Mucosa of descending colon (tissue), 3 donors: ENCODE measurements around the gene PLEKHH3. TPM values are rescaled to one million over a fixed set of nuclear protein-coding genes. Genes with fewer than 3 reads are reported as not detected.
"Not testable (repeated sequence)": the region's sequence is repeated elsewhere in the genome, so short reads cannot be mapped to it uniquely, and the experiment has no call there.

Experiments used
- ATAC-seq: fragments of 200-7000 bp; cut with Tn5 transposase; one replicate; pipeline ENCODE4 v1.9.1; 2020; ENCODE audit warnings: mild to moderate bottlenecking, moderate library complexity
- DNase-seq, 3 donors: peaks; one replicate each; pipeline ENCODE4 v3.0.0-alpha.2; 2020
- H3K36me3 ChIP-seq: fragments of 200-600 bp; one replicate; pipeline ENCODE4 v1.8.0; 2021; ENCODE audit warnings: low read depth, mild to moderate bottlenecking
- H3K4me1 ChIP-seq: fragments of 200-600 bp; one replicate; pipeline ENCODE4 v1.8.0; 2021; ENCODE audit warnings: low read depth, mild to moderate bottlenecking
- H3K4me3 ChIP-seq: fragments of 200-600 bp; one replicate; pipeline ENCODE4 v1.8.0; 2021; ENCODE audit warnings: mild to moderate bottlenecking
- H3K9me3 ChIP-seq: fragments of 200-600 bp; one replicate; pipeline ENCODE4 v1.8.0; 2021; ENCODE audit warnings: mild to moderate bottlenecking
- CTCF ChIP-seq: fragments of 200-600 bp; IDR thresholded peaks from one replicate; pipeline ENCODE4 v1.8.0; 2022; ENCODE audit warnings: antibody characterized with exemption, mild to moderate bottlenecking
- intact Hi-C, 2 donors: fragments of 100-400 bp; cut with DNase I in 1 of 2; cut with micrococcal nuclease in 1 of 2; formaldehyde crosslinking; loops; one replicate each; pipeline versions ENCODE4 v1.11.0 to v1.11.1; 2022; cut with DNase I, micrococcal nuclease
- microRNA-seq: library from miRNA; unstranded; fragments of <30 nt; microRNA quantifications from one replicate; pipeline ENCODE4, GENCODE V29; 2019
- total RNA-seq, 3 donors: library from RNA; stranded (reverse); fragmentation: NEBNext Ultra II Directional in 2 of 3; extraction: Animal tissue kit (Norgen Biotek cat#: 25700) in 2 of 3; gene quantifications; one replicate each; pipeline versions ENCODE4 v1.2.1 to v1.2.4, GENCODE V29; 2021 to 2023
- donor health status: DM: no; HTN: no; CAD: no; lungs with moderate emphysema.
- donor health status: DM: no; HTN: no; CAD: no.
- donor health status: DM: no; HTN: yes; CAD: no.

The PLEKHH3 gene
- total RNA-seq, 3 donors from 2014 or later, result 4.3 to 27.5 (median 10.4) TPM

- H3K36me3 ChIP-seq, result no peaks in the 10 kb centered on the region
- intact Hi-C loops, result no loop called here
- no peaks in the 10 kb centered on the region for H3K9me3 ChIP-seq
- no peak overlapping the region for H3K4me3 ChIP-seq
- no peak for ATAC-seq
- H3K4me1 ChIP-seq, result no peaks in the 10 kb centered on the region
- no peak for TF ChIP-seq CTCF
- DNase-seq, result no peak
These were observed 53.5 kb downstream of the PLEKHH3 start for GRCh38 chr17:42623271-42623670.

GRCh38 chr17:42621987-42622386, 54.8 kb downstream of the PLEKHH3 start:
- DNase-seq, H3K4me3 ChIP-seq, H3K36me3 ChIP-seq, intact Hi-C loops, H3K4me1 ChIP-seq, H3K9me3 ChIP-seq, ATAC-seq: not testable (repeated sequence)

- peak; percentile 52 to 62 (median 54) for DNase-seq
- Histone ChIP-seq H3K4me1 (no peaks in the 10 kb centered on the region), H3K36me3 (peaks cover 5% of the 10 kb centered on the region), H3K4me3 (no peak overlapping the region), H3K9me3 (no peaks in the 10 kb centered on the region)
- peak; percentile 13 for TF ChIP-seq CTCF
- intact Hi-C loops, result no loop called here
- ATAC-seq, result peak; percentile 92
These were observed 58.2 kb downstream of the PLEKHH3 start for GRCh38 chr17:42618442-42619150.

GRCh38 chr17:42617956-42618431, 58.8 kb downstream of the PLEKHH3 start:
- no peak for TF ChIP-seq CTCF
- no peaks in the 10 kb centered on the region for H3K4me1 ChIP-seq
- H3K4me3 ChIP-seq, result no peak overlapping the region
- no peaks in the 10 kb centered on the region for H3K9me3 ChIP-seq
- ATAC-seq (no peak), DNase-seq (no peak)
- intact Hi-C loops, result no loop called here
- peaks cover 5% of the 10 kb centered on the region for H3K36me3 ChIP-seq

Small RNAs within 50 kb of the gene (microRNA-seq; reads per million reads assigned to microRNA genes)
- gene MIR6780A, result not detected

Other genes with a start within 250 kb of the PLEKHH3 start
- gene ATP6V0A1, start 218.1 kb downstream of the PLEKHH3 start, total RNA-seq, result 100 to 1,000 TPM in 1 of 3 donors, 10 to 100 TPM in 2; 88.5 to 105 (median 95.6) TPM
- gene NAGLU, start 140.8 kb downstream of the PLEKHH3 start, total RNA-seq, result 10 to 100 TPM; 28.9 to 51.8 (median 35.6) TPM
- gene HSD17B1, start 124.1 kb downstream of the PLEKHH3 start, total RNA-seq, result 1 to 10 TPM; 1.5 to 2.5 (median 1.7) TPM
- gene COASY, start 114.8 kb downstream of the PLEKHH3 start, total RNA-seq, result 10 to 100 TPM; 74.5 to 98.7 (median 87.8) TPM
- gene MLX, start 109.9 kb downstream of the PLEKHH3 start, total RNA-seq, result 100 to 1,000 TPM in 2 of 3 donors, 10 to 100 TPM in 1; 69.6 to 110 (median 103) TPM
- 1 to 10 TPM; 1.9 to 6.4 (median 3.1) TPM for gene PSMC3IP, start 99.3 kb downstream of the PLEKHH3 start, total RNA-seq
- 10 to 100 TPM; 56.4 to 72.2 (median 67.1) TPM for gene RETREG3, start 67.6 kb downstream of the PLEKHH3 start, total RNA-seq
- gene TUBG1, start 67.3 kb downstream of the PLEKHH3 start, total RNA-seq, result 10 to 100 TPM; 17.2 to 42.6 (median 40.9) TPM
- gene TUBG2, start 17.7 kb downstream of the PLEKHH3 start, total RNA-seq, result 10 to 100 TPM in 1 of 3 donors, 1 to 10 TPM in 2; 1.8 to 24.9 (median 6.1) TPM
- gene CCR10, start 4.8 kb upstream of the PLEKHH3 start, total RNA-seq, result 1 to 10 TPM in 2 of 3 donors, not detected in 1; 1.6 to 2.6 TPM
- 10 to 100 TPM in 1 of 3 donors, 1 to 10 TPM in 2; 1.4 to 37.4 (median 7.1) TPM for gene CNTNAP1, start 5.5 kb upstream of the PLEKHH3 start, total RNA-seq
- gene EZH1, start 68.0 kb upstream of the PLEKHH3 start, total RNA-seq, result 10 to 100 TPM; 23.8 to 53.7 (median 31.7) TPM
- gene RAMP2, start 84.2 kb upstream of the PLEKHH3 start, total RNA-seq, result 10 to 100 TPM in 2 of 3 donors, 1 to 10 TPM in 1; 5.7 to 17.2 (median 10.3) TPM
- 10 to 100 TPM; 45.6 to 85.6 (median 83.3) TPM for gene VPS25, start 96.5 kb upstream of the PLEKHH3 start, total RNA-seq
- gene WNK4, start 103.6 kb upstream of the PLEKHH3 start, total RNA-seq, result 10 to 100 TPM; 17.5 to 55.8 (median 32.4) TPM
- 100 to 1,000 TPM in 2 of 3 donors, 10 to 100 TPM in 1; 92.7 to 151 (median 148) TPM for gene COA3, start 121.7 kb upstream of the PLEKHH3 start, total RNA-seq
- gene CNTD1, start 121.9 kb upstream of the PLEKHH3 start, total RNA-seq, result 1 to 10 TPM in 2 of 3 donors, under 1 TPM in 1; 0.79 to 3.3 (median 1.2) TPM
- gene BECN1, start 147.3 kb upstream of the PLEKHH3 start, total RNA-seq, result 100 to 1,000 TPM; 130 to 142 (median 137) TPM
- gene PSME3, start 156.4 kb upstream of the PLEKHH3 start, total RNA-seq, result 100 to 1,000 TPM in 1 of 3 donors, 10 to 100 TPM in 2; 87.7 to 112 (median 91.8) TPM
- 1 to 10 TPM in 1 of 3 donors, under 1 TPM in 2; 0.92 to 2.1 (median 0.96) TPM for gene AOC2, start 167.6 kb upstream of the PLEKHH3 start, total RNA-seq
- 100 to 1,000 TPM in 1 of 3 donors, 10 to 100 TPM in 2; 10.6 to 175 (median 25.4) TPM for gene AOC3, start 174.2 kb upstream of the PLEKHH3 start, total RNA-seq
- gene G6PC1, start 223.8 kb upstream of the PLEKHH3 start, total RNA-seq, result under 1 TPM in 1 of 3 donors, not detected in 2; 0.67 TPM